Endothelial cell (in vitro differentiated cells): ENCODE results near the gene GM2A. TPM values are rescaled to one million over a fixed set of nuclear protein-coding genes. Genes with fewer than 3 reads are reported as not detected.
"Not testable (repeated sequence)": the region's sequence is repeated elsewhere in the genome, so short reads cannot be mapped to it uniquely, and the experiment has no call there.

Experiments used
- DNase-seq: peaks from one replicate; pipeline ENCODE4 v3.0.0; 2021; ENCODE audit warnings: low spot score
- H3K27ac Mint-ChIP-seq: one replicate; pipeline ENCODE4 v1.8.0; 2021; ENCODE audit warnings: mixed read lengths, inconsistent platforms; ENCODE audit not compliant: unreplicated experiment
- H3K27me3 Mint-ChIP-seq: one replicate; pipeline ENCODE4 v1.8.0; 2021; ENCODE audit warnings: mild to moderate bottlenecking, moderate library complexity, mixed read lengths, inconsistent platforms; ENCODE audit not compliant: unreplicated experiment
- H3K36me3 Mint-ChIP-seq: one replicate; pipeline ENCODE4 v1.8.0; 2021; ENCODE audit warnings: mild to moderate bottlenecking, low read depth, mixed read lengths, inconsistent platforms; ENCODE audit not compliant: unreplicated experiment
- H3K4me1 Mint-ChIP-seq: one replicate; pipeline ENCODE4 v1.8.0; 2021; ENCODE audit warnings: mild to moderate bottlenecking, mixed read lengths, inconsistent platforms; ENCODE audit not compliant: unreplicated experiment
- H3K4me3 Mint-ChIP-seq: one replicate; pipeline ENCODE4 v1.8.0; 2021; ENCODE audit warnings: mild to moderate bottlenecking, mixed read lengths, inconsistent platforms; ENCODE audit not compliant: unreplicated experiment
- H3K9me3 Mint-ChIP-seq: one replicate; pipeline ENCODE4 v1.8.0; 2021; ENCODE audit warnings: mixed read lengths, inconsistent platforms; ENCODE audit not compliant: unreplicated experiment
- CTCF ChIP-seq: fragments of 200-600 bp; sonication (generic); IDR thresholded peaks from one replicate; pipeline ENCODE4 v1.5.0; 2021; ENCODE audit warnings: antibody characterized with exemption; ENCODE audit not compliant: unreplicated experiment
- total RNA-seq: library from RNA; stranded (reverse); fragmentation: NEBNext Ultra II Directional; extraction: Animal tissue kit (Norgen Biotek cat#: 25700); gene quantifications from one replicate; pipeline ENCODE4 v1.2.1, GENCODE V29; 2021; ENCODE audit not compliant: unreplicated experiment

GM2A gene
- total RNA-seq, 1 donor from 2014 or later: 33.9 TPM

- Mint-ChIP-seq H3K36me3 (no peaks in the 10 kb centered on the region), H3K9me3 (no peaks in the 10 kb centered on the region), H3K4me3 (no peak overlapping the region), H3K27me3 (peaks cover 4% of the 10 kb centered on the region), H3K4me1 (peaks cover 8% of the 10 kb centered on the region), H3K27ac (no peak overlapping the region)
- DNase-seq: no peak
- no peak for TF ChIP-seq CTCF
Observed at GRCh38 chr5:151251001-151251551, 1.9 kb upstream of the GM2A start.

- no peak overlapping the region for H3K4me3 Mint-ChIP-seq
- no peaks in the 10 kb centered on the region for H3K36me3 Mint-ChIP-seq
- H3K9me3 Mint-ChIP-seq: no peaks in the 10 kb centered on the region
- no peak overlapping the region for H3K27ac Mint-ChIP-seq
- peaks cover 4% of the 10 kb centered on the region for H3K27me3 Mint-ChIP-seq
- no peak for DNase-seq
- peaks cover 8% of the 10 kb centered on the region for H3K4me1 Mint-ChIP-seq
- no peak for TF ChIP-seq CTCF
Observed at GRCh38 chr5:151251621-151252020, 1.4 kb upstream of the GM2A start.

GRCh38 chr5:151253605-151253950, 593 bp downstream of the GM2A start:
- DNase-seq: peak; percentile 8
- Mint-ChIP-seq H3K4me1 (peaks cover 12% of the 10 kb centered on the region), H3K4me3 (peak overlapping the region; percentile 83), H3K27ac (peak overlapping the region; percentile 2), H3K36me3 (no peaks in the 10 kb centered on the region), H3K9me3 (no peaks in the 10 kb centered on the region), H3K27me3 (peaks cover 4% of the 10 kb centered on the region)
- no peak for TF ChIP-seq CTCF

GRCh38 chr5:151254556-151254955, 1.6 kb downstream of the GM2A start:
- no peak overlapping the region for H3K4me3 Mint-ChIP-seq
- no peaks in the 10 kb centered on the region for H3K36me3 Mint-ChIP-seq
- H3K4me1 Mint-ChIP-seq: peaks cover 15% of the 10 kb centered on the region
- no peak for DNase-seq
- no peak overlapping the region for H3K27ac Mint-ChIP-seq
- H3K27me3 Mint-ChIP-seq: peaks cover 7% of the 10 kb centered on the region
- TF ChIP-seq CTCF: no peak
- H3K9me3 Mint-ChIP-seq: no peaks in the 10 kb centered on the region

- not testable (repeated sequence) for H3K27me3 Mint-ChIP-seq
- peaks cover 15% of the 10 kb centered on the region for H3K4me1 Mint-ChIP-seq
Observed at GRCh38 chr5:151254990-151255389, 2.0 kb downstream of the GM2A start.

More at GRCh38 chr5:151254990-151255389, 2.0 kb downstream of the GM2A start:
- H3K27ac Mint-ChIP-seq, DNase-seq, H3K4me3 Mint-ChIP-seq, H3K9me3 Mint-ChIP-seq, H3K36me3 Mint-ChIP-seq: not testable (repeated sequence)
